LoVo (cell line): ENCODE data around the gene GLYAT.
"Not testable (repeated sequence)": the region's sequence is repeated elsewhere in the genome, so short reads cannot be mapped to it uniquely, and the experiment has no call there.

Experiments
- DNase-seq: peaks from one replicate; pipeline ENCODE4 v3.0.0-alpha.2; 2016; ENCODE audit warnings: low spot score

GLYAT gene

DNA sequence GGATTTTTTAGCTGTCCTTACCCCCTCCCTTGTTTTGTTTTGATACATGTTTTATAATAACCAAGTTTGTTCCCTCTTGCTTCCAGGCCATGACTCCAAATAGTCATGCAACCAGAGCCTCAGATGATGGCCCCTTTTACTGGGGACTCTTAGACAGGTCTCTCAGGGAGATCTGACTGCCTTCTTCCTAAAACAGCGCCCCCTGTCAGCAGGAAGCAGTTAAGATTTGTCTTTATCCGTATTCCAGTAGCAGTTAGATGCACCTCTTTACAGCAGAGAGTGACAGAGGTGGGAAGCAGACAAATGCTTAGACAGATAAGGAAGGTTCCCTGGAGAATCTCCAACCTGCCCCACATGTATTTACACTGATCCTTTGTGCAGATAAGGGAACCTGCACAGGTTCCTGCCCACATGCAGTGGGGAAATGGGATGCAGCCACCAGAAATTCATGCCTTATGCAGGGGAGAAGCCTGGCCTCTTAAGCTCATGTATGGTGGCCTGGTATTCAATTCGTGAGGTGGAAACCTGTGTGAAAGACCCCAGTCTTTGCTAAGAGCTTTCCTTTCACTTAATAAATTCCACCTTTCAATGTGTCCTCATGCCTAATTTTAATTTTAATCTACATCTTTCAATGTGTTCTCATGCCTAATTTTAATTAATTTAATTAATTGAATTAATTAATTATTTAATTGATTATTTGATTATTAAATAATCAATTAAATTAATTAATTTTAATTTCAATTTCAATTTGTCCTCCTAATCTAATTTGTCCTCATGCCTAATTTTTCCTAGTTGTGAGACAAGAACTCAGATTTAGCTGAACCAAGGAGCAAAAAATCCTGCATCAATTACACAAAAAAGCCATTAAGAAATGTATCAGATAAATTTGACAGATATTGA, 11.5 kb upstream of the GLYAT start:
- DNase-seq, result no peak

DNA sequence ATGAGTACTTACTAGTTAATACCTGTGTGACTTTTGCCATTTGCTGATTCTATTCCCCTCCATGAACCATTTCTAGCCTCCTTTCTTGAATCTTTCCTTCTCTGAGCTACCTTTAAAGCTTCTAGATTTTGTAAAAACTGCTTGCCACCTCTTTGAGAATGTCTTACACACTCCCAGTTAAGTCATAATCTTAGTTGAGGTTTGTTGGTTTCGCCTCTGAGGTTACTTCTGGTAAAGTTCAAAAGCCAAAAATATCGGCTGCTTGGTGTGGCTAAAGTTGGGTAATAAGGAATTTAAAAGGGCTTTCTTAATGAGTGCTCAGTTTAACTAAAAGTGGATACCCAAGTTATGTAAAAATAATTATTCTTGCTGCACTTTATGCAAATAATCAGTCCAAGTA, 10.4 kb upstream of the GLYAT start:
- no peak for DNase-seq

DNA sequence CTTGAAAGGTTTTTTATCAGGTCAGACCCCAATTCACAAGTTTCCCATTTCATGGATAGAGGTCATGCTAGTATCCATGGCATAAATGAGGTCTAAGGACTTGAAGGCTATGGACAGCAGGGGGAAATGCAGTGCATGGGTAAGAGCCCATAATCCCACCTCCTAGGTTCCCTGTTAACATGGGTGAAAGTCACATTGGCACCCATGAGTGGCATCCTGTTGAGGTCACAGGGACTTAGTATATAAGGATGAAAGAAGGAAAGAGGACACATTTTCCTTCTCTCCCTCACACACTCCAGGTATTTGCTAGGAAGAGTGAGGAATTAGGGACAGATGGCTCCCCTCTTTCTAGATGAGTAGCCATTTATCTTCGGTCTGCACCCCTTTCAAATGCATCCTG, 9.4 kb upstream of the GLYAT start:
- no peak for DNase-seq

DNA sequence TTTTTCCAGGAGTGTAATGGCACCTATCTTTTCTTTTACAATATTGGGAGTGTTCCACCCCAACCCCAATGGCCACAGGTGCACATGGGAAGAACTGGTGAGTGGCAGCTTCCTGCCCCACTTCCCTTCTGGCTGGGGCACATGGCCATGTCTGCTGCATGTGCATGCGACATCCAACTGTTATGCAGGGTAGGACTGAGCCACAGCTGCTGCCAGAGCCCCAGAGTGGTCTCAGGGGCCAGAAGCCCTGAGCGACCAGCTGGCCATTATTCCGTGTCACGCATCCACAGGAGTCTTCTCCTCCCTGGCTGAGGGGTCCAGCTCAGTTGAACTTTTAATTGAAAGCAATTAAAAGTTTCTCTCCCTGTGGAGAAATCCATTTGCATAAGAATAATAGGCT, 8.7 kb upstream of the GLYAT start:
- DNase-seq, result no peak

DNA sequence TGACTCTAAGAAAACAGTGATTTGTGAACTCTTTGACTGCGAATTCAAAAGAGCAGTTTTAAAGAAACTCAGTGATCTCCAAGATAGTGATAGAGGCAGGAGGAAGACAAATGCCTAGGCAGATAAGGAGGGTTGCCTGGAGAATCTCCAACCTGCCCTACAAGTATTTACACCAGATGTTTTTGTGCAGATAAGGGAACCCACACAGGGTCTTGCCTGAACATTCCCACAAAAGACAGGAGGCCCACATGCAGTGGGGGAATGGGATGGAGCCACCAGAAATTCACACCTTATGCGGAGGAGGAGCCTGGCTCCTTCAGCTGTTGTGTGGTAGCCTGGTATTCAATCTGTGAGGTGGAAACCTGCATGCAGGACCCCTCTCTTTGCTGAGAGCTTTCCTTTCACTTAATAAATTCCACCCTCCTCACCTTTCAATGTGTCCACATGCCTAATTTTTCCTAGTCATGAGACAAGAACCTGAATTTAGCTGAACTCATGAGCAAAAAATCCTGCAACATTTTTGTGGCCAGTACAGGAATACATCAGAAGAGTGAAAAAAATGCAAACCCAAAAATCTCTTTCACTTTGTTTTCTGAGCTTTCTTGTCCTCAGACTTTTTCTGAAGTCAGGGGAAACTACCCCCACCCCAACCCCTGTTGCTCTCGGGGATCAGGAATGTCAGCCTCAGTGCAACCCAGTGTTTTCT, 8.1 kb upstream of the GLYAT start:
- DNase-seq, result no peak

DNA sequence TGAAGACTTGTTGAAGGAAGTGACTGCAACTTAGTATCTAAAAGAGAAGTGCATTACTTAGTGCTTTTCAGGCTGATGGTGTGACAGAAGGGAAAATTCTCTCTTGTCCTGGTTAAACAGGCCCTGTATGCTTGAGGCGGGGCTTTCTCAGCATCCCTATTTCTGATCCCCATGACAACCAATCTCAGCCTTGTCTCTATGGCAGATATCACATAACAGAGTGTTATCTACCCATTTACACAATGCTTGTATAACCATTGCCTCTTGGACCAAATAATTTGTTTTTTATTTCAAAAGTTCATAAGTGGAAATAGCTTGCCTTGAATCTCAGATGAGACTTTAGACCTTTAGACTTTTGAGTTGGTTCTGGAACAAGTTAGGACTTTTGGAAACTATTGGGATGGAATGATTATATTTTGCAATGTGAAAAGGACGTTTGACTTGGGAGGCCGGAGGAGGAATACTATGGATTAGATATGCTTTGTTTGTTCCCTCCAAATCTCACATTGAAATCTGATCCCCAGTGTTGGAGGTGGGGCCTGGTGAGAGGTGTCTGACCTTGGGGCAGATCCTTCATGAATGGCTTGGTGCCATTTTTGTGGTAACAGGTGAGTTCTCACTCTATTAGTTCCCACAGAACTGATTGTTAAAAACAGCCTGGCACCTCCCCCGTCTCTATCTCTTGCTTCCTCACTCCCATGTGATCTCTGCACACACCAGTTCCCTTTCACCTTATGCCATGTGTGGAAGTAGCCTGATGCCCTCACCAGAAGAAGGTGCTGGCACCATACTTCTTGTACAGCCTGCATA, 3.1 kb upstream of the GLYAT start:
- DNase-seq, result no peak

DNA sequence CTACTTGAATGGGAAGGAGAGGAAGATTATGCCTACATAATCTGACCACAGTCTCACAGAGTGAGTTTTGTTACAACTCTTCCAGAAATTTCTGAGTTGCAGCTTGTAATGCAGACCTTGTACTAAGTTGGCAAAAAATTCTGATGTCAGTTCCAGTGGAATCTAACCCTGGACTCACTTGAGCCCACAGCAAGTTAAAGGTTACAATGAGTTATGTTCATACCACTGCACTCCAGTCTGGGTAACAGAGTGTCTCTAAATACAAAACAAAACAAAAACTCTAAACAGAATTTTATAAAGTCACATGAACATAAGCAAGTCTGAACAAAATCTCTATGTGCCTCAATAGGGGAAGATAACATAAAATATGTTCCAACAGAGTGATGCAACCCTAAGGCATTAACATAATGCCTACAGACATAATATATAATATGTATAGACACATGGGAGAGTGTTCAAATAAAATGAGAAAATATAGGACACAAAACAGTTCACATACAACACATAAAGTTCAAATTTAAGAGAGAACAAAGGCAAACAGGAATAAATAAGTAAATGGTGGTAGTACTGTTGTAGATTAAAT, 1.1 kb downstream of the GLYAT start:
- DNase-seq, result no peak

DNA sequence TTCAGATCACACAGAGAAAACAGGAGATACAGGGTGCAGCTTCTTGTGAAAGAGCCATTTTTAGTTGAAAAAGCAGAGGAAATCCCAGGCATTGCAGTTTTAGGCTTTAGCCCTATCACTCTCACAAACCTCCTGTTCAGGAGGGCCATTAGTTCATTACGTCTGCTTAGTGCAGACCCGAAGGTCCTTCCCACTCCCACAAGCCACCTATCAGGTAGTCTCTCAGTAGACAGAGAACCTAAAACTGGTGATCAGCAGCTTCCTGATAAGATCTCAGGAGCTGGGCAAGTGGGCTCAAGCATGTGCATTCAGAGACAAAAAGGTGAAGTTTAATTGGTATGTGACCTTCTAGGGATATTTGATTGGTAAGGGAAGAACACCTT, 4.3 kb downstream of the GLYAT start:
- DNase-seq, result no peak

DNA sequence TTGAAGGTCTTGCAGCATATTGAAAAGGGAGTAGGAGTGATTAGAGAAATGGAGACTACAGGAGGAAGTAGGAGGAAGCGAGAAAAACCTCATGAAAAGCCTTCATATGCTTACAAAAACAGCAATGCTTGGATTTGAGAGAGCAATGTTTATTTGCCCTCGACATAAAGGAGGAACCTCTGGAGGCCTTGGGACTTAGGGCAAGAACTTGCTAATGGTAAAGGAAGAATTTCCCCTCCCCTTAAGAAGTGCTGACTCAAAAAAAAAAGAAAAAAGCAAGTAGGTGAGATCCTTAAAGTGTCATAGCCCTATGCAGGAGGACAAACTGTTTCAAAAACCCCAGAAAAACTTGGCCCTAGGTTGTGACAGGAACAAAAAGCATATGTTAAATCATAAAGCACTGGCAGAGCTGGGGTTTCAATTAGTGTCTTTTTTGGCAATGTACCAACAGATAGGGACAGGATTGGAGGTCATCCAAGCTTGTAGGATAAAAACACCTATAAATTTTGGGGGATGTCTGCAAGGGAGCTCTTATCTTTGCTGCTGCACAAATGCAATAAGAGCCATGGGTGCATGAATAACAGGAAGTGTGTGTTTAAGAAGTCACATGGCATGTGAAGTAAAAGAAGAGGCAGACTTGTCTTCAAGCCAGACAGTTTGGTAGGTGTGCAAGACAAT, 4.9 kb downstream of the GLYAT start:
- peak; percentile 2 for DNase-seq

DNA sequence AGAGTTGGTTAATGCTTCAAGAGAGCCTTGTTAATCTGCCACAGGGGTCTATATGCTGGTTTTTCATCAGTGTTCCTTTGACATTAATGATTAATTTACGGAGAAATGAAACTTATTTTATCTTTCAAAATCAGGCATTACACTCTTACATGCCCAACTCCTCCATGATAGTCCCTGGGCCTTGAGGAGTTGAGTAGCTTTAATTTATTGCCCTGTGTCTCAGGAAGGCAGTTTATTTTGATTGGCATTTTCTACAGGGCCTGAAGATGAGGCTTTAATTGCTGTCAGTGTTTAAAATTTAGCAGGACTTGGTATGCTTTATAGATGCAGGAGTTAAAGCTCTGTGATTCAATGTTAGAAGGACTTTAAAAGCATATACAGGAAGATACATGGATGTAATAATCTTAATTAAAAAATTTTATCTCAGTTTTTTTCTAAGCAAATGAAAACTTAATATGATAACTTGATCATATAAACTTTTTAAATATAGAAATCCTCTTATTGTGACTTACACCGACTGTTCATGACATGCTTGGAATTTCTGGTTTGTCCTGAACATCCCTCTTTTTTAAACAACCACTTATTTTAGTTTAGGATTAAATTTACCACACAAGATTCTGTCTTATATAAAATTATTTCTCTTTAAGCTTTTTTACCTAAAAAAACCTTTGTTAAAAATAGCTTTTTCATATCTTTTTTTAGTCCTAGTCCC, 12.2 kb downstream of the GLYAT start:
- no peak for DNase-seq

DNA sequence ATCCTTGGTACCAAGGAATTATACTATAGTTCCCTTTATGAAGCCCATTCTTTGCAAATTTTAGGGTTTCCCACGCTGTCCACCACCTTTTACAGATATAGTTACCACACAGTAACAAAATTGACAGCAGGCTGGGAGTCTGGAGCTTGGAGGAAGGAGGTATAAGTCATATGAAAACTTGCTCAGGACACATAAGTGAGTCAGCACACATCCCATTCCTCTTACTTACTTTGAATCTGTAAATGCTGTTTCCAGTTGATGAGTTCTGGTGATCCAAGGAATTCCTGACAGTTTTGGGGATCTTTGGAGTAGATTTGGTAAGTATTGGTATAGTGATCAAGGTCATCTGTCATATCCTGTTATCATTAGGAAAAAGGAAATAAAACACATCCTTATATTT, 19.2 kb downstream of the GLYAT start:
- no peak for DNase-seq

DNA sequence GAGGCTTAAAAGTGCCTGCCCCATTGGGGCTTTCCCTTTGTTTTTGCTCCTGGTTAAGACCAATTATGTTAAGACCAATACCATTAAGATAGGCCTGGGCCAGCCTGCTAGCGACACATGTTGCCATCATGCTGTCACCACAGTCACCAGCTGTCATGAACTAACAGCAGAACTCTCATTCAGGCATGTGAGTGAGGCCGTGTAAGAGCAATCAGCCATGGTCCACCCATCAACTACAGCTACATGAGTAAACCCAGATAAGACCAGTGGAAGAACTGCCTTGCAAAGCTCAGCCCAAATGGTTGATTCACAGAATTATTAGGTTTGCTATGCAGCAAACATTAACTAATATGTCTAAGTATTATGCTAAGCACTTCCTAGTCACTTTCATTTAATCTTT, 19.9 kb downstream of the GLYAT start:
- no peak for DNase-seq

DNA sequence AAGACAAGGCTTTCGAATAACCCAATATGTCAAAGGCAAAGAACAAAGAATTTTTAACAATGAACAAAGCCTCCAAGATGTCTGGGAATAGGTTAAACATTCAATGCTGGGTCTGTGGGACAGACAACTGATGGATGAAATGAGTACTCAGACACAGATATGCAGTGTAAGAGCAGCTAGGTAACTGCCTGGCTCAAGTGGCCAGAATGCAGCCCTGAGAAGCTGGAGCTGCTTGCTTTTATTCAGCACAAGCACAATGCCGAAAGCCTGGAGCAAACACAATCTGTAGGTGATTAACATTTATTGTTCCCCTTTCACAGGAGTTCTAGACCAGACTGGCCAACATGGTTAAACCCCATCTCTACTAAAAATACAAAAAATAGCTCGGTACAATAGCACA, 24.0 kb downstream of the GLYAT start:
- DNase-seq, result no peak

DNA sequence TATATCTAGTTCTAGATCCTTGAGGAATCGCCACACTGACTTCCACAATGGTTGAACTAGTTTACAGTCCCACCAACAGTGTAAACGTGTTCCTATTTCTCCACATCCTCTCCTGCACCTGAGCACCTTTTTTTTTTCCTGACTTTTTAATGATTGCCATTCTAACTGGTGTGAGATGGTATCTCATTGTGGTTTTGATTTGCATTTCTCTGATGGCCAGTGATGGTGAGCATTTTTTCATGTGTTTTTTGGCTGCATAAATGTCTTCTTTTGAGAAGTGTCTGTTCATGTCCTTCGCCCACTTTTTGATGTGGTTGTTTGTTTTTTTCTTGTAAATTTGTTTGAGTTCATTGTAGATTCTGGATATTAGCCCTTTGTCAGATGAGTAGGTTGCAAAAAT, 34.9 kb downstream of the GLYAT start:
- not testable (repeated sequence) for DNase-seq

DNA sequence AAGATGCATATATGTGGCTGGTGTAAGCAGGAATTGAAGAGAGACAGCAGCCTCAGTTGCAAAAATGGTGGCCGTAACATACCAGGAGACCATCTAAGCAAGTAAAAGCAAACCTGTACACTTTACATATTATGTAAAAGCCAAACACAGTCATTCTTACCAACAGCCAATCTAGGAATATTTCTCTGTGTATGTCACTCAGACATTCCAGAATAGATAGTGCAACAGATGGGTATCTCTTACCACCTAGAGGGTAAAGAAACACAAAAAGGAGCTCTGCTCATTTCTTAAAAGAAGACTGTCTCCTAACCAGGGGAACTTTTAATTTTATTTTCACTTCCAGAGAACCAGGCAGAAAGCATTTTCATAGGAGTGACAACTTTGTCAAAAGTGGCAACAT, 38.7 kb downstream of the GLYAT start:
- DNase-seq, result no peak

DNA sequence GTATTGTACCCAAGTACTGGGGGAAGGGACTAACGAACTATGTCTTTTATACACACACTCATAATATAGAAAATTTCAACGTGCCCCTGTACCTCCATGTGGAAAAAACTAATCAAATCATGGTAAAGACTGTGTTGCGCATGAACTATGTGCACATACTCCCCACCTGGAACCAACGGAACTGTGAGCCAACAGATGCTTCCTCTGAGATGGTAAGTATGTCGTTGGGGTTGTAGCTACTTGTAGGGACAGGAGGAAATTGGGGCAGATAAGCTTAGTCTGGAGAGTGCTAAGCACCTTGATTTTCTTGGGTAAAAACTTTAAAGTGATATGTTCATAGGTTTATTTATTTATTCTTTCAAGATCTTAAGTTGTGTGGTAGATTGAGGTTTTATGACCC, 40.1 kb downstream of the GLYAT start:
- DNase-seq, result no peak

DNA sequence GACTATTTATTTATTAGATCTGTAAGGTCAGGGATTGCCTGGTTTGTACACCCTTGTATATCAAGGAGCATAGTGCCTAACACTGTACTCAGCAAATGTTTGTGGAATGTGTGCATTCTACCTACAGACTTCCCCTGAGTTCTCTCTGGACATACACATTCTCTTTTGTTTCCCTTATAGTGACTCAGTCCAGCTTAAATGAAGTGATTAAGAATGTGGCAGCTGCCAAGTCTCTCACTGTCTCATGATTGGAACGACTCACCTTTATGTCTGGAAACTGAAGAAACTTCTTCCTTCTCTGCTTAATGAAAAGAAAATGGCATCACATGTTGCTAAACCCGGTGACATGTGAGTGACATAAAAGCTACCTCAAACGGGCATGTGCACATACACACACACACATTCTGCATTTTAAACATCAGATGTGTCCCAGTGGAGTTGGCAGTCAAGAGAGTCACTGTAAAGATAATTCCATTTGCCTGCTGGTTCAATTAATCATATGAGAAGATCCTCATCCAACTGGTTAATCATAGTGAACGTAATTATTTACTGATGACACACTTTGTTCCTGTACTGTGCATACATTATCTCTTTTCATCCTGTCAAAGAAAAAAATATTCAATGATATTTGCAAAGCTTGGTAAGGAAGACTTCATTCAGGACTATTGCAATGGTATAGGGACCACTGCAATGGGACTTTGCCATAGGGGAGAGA, 42.8 kb downstream of the GLYAT start:
- DNase-seq, result no peak

DNA sequence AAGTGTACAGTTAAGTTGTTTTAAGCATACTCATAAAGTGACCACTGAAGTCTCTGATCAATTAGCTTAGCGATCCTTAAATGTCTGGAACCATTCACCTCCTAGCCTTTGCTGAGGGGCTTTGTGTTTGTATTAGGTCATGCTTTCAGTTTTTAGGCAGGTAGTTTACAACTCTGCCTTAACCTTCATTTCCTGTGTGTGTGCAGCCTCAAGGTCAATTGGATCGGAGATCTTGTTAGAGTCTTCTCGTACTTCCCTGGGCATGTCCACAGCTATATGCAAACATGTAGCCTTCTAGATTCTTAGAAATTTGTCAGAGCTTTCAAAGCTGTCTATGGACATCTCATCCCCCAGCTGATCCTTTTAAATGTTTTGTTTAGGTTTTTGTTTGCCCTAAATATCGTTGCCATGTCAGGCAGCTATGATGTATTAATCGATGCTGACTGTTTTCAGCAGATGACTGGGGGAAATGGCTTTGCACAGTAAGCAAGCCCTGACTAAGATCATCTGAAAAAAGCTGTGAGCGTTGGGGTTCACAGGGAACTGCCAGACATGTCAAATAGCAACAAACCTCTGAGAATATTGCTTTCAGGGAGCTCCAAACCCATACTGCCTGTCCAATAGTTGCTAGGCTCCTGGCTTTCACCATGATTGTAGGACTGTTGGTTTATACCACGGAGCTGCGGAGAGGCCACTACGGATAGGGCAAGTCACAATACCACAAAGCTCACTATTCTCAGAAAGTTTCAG, 45.6 kb downstream of the GLYAT start:
- DNase-seq, result no peak

DNA sequence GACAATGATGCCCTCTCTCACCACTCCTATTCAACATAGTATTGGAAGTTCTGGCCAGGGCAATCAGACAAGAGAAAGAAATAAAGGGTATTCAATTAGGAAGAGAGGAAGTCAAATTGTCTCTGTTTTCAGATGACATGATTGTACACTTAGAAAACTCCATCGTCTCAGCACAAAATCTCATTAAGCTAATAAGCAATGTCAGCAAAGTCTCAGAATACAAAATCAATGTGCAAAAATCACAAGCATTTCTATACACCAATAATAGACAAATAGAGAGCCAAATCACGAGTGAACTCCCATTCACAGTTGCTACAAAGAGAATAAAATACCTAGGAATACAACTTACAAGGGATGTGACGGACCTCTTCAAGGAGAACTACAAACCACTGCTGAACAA, 49.1 kb downstream of the GLYAT start:
- DNase-seq, result not testable (repeated sequence)

DNA sequence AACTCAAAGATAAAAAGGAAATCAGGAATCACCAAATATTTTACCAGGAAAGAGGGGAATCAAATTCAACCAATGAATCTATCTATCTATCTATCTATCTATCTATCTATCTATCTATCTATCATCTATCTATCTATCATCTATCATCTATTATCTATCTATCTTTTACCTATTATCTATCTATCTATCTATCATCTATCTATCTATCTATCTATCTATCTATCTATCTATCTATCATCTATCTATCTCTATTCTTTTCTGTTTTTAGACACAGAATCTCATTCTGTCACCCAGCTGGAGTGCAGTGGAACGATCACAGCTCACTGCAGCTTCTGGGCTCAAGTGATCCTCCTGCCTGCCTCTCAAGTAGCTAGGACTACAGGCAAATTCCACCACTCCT, 54.2 kb downstream of the GLYAT start:
- not testable (repeated sequence) for DNase-seq
